Measurements from ENCODE around the gene ARHGAP29.

DNA sequence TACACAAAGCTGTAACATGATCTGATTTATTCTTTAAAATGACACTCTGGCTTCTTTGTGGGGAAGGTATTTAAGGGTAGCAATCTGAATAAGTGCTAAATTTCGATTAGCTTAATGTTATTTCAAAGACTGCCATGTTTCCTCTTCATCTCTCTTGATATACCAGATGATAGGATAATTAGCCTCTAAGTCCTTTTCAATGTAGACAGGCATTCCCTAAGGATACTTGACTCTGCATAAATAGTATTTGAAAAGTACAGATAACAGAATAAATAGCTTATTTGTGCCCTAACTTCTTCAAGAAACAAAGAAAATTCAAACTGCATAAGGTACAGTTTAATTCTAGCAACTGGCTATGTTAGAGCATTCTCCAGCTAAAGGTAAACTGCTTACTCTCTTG is 46.2 kb downstream of the ARHGAP29 start:
- TF ChIP-seq, protein P1, sequence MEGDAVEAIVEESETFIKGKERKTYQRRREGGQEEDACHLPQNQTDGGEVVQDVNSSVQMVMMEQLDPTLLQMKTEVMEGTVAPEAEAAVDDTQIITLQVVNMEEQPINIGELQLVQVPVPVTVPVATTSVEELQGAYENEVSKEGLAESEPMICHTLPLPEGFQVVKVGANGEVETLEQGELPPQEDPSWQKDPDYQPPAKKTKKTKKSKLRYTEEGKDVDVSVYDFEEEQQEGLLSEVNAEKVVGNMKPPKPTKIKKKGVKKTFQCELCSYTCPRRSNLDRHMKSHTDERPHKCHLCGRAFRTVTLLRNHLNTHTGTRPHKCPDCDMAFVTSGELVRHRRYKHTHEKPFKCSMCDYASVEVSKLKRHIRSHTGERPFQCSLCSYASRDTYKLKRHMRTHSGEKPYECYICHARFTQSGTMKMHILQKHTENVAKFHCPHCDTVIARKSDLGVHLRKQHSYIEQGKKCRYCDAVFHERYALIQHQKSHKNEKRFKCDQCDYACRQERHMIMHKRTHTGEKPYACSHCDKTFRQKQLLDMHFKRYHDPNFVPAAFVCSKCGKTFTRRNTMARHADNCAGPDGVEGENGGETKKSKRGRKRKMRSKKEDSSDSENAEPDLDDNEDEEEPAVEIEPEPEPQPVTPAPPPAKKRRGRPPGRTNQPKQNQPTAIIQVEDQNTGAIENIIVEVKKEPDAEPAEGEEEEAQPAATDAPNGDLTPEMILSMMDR (IDR thresholded peaks at IDR 0.05): no peak
- TF ChIP-seq POLR2A (IDR thresholded peaks at IDR 0.05; ENCODE audit: low read depth) (no peak), EP300 (IDR thresholded peaks at IDR 0.05) (no peak)
